ENCODE data around the gene EDN3.

The EDN3 gene

DNA sequence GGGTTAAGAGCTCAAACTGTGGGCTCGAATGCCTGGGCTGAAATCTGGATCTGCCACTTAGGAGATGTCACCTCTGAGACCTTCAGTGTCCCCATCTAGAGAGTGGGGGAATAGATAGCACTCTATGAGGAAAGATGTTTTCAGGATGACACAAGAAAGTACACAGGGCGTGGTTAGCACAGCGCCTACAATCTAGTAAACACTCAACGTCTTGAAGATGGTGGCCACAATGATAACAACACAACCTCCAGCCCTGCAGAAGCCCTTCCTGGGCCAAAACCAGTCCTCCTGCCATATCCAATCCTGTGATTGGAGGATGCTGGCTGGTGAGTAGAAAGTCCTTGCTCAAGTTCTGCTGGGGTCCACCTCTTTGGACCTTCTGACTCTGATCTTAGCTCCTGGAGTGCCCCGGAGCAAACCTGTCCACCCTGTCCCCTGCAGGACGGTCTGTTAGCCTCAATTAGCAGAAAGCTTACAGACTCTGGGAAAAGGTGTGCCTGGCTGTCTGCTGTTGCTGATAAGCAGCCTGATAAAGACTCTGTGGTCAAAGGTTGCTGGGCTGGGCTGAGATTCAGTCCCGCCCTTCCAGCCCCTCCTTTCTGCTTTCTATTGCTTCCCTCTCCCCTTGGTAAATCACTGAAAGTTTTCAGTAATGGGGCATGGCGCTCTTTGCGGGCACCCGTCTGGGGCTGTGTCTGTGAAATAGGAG lies 8.2 kb downstream of the EDN3 start:
- DNase-seq (ENCODE audit: low spot score) = no peak

DNA sequence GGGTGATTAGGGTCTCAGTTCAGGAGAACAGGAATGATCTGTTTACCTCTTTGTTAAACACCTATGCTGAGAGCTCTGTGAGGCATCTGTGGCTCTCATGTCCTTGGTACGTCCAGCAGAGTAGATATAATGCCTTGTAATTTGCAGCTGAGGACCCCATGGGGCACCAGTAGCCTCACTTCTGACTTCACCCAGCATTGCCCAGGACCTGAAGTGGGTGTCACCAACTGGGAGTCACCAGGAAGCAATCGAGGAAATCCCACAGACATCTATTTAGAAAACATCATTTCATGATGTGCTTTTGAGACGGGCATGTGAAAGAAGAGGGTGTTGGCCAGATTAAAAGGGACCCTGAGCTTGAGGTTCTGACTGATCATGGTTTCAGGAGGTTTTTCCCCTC lies 8.8 kb downstream of the EDN3 start:
- no peak for DNase-seq (ENCODE audit: low spot score)

DNA sequence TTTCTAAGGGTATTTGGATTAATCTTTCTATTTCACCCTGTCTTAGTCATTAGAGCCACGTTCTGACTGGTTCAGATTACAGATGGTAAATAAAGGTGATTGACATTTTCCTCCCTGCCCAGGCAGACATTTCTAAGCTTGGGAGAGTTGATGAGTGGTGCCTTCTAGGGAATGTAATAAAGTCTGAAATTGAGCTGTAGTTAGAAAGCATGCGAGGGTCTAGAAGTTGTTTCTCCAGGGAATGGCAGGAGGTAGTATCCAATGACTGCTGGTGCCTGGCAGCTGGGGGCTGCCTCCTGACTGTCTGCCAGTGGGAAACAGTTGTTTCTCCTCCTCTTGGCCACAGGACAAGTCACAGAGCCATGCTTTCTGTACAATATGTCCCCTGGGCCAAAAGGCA lies 14.6 kb downstream of the EDN3 start:
- DNase-seq (ENCODE audit: low spot score) = no peak

DNA sequence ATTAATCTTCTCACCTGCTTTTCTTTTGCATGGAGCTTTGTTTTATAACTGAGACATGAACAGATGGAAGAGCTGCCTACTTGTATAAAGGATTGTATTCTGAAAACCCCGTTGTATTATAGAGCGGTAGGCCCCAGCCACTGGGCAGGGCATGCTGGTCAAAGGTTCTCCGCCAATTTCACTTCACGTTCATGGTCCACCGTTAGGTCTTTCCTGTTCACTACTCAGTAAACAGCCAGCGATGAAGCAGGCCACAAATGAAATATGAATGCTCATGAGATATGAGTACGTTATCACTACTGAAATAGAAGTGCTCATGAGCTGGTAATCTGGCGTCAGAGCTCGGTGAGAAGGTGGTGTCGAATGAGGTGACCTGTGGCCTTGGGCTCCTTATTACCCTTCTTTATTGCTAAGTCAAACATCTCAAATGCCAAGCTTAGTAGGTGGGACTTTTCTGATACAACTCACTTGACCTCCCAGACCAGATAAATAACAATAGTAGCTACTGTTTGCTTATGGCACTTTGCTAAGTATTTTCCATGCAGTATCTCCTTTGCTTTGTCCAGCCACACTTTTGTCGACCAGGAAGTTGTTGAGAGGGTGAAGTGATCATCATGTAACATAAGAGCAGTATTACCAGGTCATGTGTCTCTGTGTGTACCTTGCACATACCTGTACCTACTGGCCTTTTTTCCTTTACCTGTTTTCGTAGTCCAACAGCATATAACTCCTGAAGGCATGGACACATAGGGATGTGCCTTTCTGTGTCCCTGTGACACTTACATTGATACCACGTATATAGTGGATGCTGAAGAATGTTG lies 16.7 kb downstream of the EDN3 start:
- no peak for DNase-seq (ENCODE audit: low spot score)

DNA sequence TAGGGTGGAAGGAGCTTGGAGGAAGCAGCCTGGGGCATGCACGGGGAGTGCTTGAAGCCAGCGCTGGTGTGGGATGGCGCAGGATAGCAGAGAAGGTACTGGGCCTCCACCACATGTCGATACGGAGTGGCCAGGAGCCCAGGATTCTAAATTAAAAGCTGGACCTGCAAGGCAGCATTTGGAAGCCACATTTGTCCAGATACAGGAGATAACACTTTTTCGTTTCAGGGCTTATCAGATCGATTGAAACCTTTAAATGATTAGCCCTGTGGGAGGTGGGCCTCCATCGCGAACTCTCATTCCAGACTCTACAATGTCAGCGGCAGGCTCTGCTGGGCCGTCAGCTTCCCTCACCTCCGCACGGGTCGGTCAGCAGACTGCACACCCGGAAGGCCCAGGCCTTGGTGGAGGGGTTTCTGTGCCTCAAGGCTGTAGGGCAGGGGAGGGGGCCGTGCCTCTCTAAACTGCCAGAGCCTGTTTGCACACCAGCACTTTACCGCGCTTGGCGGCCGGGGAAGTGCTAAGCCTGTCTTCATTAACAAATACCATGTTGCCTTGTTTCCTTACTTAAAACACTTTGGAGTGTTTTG lies 17.9 kb downstream of the EDN3 start:
- DNase-seq (ENCODE audit: low spot score) = no peak

DNA sequence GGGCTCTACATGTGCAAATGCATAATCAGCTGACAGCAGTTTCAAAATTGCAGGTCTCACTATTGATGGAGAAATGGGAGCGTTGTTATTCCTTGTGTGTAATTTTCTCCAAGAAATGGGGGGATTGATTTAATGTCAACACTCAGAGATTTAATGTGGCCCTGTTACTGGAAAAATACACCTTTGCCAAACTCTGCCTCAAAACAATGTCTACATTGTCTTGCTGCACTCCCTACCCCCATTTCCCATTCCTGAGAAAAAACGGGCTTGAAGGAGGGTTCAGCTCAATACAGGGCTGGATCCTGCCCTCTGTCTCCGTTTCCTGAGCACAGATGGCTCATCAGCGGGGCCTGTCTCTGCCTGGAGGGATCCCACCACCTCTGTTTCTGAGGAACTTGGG lies 18.4 kb downstream of the EDN3 start:
- DNase-seq (ENCODE audit: low spot score) = no peak

DNA sequence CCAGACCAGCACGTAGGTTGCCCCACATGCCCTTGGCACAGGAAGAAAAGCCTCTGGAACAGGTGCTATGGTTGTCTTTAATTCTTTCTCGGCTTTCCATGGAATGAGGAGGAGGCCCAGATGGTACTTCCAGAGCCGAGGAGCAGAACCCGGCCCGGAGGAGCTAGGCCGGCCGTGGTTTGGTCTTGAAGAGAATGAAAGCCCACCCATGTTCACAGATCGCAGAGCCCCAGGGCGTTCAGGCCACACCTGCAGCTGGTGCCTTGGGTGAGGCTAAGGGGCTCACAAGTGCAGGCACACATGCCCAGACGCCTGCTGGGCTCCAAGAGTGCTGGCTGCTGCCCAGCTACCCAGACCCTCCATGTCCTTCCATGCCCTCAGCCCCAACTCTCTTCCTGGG lies 20.0 kb downstream of the EDN3 start:
- no peak for DNase-seq (ENCODE audit: low spot score)

DNA sequence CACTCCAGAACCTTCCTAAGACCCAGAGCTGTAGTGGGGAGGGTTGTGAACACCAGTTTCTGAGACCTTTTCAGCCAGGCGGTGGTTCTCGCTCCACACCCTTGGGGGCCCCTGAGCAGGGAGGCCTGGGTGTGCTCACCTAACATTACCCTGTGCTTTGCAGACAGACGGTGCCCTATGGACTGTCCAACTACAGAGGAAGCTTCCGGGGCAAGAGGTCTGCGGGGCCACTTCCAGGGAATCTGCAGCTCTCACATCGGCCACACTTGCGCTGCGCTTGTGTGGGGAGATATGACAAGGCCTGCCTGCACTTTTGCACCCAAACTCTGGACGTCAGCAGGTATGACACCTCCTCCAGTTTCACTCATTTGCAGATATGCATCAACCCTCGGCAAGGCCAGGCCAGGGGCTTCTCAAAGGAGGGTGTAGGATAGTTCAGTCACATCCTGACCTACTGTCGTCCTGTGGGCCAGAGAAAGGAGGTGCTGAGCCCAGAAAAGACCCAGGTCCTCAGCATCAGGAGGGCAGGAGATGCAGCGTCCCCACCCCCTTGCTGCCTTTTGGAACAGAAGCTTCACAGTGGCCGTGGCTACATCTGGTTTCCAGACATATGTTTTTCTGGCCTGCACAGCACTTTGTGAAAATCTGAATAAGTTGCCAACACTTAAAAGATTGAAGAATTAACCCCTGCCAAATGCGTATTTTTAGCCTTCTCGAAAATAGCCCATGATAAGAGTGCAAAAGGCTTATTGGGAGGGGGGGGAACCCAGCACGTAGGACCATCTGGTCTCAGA lies 20.6 kb downstream of the EDN3 start:
- DNase-seq (ENCODE audit: low spot score) = no peak

DNA sequence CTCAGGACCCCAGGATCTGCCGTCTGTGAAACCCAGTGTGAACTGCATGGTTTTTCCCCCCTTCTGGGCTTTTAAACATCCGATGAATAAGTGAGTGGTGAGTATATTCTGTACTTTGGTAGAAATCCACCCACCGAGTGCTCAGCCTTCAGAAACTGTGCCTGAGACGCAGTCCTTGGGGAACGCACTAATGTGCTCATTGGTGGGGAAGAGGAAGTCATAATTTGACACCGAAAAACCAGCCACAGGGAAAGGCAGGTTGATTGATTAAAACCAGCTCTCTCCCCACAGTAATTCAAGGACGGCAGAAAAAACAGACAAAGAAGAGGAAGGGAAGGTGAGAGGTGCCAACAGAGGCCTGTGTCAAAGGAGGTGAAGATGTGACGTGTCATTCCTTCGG lies 21.7 kb downstream of the EDN3 start:
- DNase-seq (ENCODE audit: low spot score) = no peak

DNA sequence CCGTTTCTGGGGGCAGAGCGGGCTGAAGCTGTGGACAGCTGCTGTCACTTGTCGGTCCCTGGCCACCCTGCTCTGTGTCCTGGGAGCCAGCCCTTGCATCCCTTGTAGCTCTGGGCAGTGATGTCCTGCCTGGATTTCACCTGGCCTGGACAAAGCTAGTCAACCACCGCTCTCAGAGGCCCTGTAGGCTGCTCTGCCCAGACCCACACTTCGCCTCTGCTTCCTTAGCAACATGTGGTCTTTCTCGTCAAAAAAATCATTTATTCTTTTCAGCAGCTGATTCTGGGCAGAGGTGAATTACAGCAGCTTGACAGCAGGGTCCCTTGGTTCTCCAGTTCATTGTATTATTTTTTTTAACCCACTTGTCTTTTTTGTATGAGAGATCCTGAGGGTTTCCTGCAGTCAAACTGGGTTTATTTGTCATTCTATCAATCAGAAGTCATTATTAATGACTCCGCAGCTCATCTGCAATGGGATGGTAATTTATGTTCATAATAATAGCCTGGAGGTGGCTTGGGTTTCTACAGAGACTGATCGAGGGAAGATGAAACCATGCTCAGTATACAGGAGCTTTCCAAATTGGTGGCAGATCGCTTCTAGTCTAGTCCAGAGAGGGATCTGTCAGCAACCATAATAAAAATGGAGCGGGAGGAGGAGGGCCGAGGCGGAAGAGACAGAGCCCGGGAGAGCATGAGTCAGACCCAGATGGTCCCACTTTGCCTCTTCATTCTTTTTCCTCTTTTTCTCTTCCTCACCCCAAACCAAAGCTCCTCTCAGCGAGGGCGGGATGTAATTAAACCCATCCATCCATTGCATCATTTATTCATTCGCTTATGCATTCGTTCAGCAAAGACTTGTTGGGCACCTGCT lies 22.4 kb downstream of the EDN3 start:
- no peak for DNase-seq (ENCODE audit: low spot score)

DNA sequence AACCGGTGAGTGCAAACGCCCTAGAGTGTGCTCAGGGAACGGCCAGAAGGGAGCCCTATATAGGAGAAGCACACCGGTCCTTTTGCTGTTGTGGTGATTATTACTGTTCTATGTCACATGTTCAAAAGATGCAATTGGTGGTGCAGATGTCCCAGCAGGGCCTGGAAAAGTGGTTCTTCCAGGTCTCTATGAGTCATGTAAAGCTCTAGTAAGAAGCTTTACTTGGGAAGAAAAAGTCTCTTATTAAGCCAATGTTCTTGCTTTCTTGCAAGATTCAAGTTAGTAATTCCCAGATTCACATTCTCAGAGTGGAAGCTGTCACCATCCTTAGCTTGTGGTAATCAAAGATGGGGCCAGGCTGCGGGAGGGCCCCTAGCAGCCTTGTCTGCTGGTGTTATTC lies 23.3 kb downstream of the EDN3 start:
- no peak for DNase-seq (ENCODE audit: low spot score)

DNA sequence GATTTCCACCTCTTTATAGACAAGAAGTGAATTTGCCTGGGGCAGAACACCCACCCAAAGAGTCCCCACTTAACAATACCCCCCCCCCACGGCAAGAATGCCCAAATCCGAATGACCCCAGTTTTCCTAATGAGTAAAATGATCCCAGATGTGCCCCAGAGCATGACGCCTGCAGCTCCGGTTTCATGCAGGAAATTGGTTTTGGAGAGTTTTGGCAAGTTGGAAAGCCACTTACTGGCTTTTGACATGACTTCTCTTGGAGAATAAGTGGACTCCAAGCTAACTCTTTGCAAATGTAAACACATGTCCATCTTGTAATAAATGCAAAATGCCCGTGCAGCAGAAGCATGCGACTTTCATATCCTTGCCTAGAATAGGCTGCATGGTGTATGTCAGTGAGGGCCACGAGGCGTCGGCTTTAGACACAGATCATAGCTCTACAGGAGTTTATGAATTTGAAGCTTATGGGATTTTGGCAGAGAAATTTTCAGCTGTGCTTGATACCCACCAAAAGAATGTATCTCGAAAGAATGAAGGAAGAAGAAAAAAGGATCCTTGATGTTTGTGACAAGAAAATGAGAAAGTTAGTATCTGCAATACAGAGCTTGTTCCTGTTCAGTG lies 24.2 kb downstream of the EDN3 start:
- no peak for DNase-seq (ENCODE audit: low spot score)

DNA sequence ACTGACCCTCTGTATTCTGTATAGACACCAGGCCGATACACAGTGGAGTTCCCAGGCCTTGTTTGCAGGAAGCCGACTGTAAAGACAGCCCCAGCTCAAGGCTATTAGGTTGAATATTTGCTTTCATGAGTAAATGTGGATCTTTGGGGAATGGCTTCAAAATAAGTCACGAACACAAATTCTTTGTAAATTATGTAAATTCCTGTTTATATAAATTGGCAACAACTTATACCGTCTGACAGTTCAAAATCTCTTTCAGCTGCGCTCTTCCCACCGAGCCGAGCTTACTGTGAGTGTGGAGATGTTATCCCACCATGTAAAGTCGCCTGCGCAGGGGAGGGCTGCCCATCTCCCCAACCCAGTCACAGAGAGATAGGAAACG lies 24.7 kb downstream of the EDN3 start:
- no peak for DNase-seq (ENCODE audit: low spot score)

DNA sequence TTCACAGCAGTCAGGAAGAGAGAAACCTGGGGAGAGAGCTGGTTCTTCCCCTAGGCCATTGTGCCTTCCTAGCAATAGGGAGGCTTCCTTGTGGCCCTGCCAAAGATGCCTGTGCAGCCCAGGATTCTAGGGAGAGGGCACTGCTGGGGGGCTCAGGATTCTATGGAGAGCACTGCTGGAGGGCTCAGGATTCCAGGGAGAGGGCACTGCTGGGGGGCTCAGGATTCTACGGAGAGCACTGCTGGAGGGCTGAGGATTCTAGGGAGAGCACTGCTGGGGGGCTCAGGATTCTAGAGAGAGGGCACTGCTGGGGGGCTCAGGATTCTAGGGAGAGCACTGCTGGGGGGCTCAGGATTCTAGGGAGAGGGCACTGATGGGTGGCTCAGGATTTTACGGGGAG lies 25.8 kb downstream of the EDN3 start:
- no peak for DNase-seq (ENCODE audit: low spot score)

DNA sequence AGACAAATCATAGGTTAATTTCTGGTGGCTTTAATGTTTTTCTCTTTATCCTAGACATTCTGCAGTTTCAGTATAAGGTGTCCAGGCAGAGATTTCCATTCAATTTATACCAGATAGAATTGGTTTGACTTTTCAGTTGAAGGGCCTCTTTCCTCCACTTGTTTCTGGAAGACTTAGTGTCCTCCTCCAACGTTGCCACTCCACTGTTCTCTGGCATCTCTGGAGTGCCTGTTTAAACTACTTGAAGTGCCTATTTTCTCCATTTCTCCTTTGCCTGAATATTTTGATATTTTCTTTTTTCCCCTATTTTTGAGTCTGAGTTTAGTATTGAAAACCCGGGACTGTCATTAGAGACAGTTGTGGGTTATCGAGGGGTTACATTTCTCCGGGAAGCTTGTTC lies 27.7 kb downstream of the EDN3 start:
- no peak for DNase-seq (ENCODE audit: low spot score)

DNA sequence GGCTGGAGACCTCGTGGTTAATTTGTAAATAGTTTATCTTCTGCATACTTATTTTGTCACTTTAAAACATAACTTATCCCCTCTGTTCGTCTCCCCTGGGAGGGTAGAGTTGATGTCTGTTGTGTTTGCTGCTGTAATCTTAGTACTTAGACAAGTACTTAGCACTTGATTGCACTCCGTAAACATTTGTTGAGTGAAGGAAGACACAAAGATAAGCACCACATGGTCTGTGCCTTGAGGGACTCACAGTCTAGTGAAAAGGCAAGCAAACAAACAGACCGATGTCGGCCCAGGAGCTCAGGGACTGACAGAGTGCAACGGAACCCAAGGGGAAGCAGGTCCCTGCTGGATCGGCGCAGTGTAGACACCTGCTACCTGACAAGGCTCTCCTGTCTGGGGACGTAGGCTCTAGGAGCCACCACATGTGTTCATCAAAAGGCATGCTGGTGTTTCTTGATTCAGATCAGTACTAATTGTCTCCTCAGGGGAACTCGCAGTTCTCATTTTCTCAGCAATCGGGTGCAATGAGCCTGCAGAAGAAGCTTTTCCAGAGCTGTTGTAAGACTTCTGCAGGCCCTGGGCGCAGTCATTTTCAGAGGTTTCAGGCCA lies 31.4 kb downstream of the EDN3 start:
- DNase-seq (ENCODE audit: low spot score) = no peak

DNA sequence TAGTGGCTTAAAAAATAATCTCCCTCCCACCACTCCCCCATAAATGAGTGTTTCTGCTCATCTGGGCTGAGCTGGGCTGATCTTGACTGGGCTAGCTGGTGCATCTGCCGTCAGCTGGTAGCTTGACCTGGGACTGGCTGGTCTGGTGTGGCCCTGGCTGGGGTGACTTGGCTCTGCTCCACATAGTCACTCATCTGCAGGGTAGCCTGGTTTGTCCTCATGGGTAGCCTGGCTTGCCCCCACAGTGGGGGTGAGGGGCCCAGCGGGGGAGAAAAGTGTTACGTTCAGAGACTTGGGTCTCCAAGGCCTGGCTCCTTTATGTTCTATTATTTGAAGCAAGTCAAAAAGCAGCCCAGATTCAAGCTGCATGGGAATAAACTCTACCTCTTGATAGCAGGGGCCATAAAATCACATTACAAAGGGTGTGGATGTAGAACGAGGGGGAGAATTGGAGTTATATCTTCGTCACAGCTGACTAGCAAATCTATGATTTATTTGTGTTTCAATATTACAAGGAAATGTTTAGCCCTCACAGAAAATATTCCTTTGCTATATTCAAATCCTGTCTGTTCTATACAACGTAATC lies 32.9 kb downstream of the EDN3 start:
- no peak for DNase-seq (ENCODE audit: low spot score)

DNA sequence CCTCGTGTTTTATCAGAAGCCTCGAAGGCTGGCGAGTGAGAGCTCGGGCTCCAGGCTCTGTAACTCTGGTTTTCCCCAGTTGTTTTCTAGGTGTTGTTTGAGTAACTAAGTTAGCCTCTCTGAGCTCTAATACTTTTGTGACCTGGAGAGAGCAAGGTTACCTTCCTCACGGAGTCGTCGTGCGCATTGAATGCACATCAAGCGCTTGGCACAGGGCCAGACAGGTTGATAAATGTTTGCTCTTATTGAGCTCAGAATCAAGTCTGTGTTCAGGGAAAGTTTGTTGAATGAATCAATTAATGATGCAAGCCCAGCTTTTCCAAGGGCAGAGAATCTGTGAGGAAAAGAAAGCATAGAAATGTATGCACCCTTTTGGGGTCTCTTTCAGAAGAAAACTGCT lies 33.5 kb downstream of the EDN3 start:
- no peak for DNase-seq (ENCODE audit: low spot score)

DNA sequence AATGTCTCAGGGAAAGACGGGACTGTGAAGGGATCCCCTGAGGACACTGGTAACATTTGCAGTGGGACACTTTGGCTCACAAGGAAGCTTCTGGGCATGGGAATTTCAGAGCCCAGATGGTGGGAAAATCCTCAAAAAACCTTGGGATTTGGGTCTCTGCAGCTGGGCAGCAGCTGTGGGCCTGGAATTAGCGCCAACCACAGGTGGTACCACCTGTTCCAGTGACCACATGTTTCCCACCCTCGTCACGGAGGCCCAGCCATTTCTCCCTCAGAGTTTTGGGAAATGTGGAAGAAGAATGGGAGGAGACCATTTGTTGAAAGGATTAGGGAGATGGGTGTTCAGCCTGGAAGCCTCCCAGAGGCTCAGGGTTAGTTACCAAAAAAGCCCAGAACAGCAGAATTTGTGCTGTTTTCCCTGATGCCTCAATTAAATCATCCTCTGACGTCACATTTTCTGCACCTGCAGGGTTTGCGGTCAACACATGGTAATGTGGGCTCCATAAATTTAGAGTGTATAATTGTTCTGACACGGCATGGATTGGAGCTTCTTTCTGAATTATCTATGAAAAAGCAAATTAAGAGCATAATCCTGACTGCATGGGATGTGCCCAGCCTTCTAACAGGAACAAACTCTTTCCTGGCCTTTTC lies 34.4 kb downstream of the EDN3 start:
- DNase-seq (ENCODE audit: low spot score) = no peak

DNA sequence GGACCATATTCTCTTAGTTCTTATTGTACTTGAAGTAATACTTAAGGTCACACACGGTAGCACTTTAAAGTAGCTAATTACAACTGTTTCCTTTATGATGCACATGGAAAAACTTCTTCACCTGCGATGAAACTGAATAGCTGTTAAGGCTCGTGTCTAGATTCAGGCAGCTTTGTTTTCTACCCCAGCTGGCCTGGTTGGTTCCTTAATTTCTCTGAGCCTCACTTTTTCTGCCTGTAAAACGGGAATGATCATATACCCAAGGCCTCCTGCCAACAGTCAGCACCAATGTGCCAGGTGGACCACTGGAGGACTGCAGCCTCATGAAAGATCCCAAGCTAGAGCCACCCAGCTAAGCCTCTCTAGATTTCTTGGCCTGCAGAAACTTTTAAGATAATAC lies 35.0 kb downstream of the EDN3 start:
- no peak for DNase-seq (ENCODE audit: low spot score)

Data from globus pallidus (tissue), 1 donor.